GM19240 (cell line): ENCODE results near the gene ZFAND3.

ENCODE experiments used
- DNase-seq: peaks from one replicate; pipeline ENCODE4 v3.0.0; 2011; ENCODE audit warnings: low spot score; ENCODE audit not compliant: insufficient read length

ZFAND3 gene

DNA sequence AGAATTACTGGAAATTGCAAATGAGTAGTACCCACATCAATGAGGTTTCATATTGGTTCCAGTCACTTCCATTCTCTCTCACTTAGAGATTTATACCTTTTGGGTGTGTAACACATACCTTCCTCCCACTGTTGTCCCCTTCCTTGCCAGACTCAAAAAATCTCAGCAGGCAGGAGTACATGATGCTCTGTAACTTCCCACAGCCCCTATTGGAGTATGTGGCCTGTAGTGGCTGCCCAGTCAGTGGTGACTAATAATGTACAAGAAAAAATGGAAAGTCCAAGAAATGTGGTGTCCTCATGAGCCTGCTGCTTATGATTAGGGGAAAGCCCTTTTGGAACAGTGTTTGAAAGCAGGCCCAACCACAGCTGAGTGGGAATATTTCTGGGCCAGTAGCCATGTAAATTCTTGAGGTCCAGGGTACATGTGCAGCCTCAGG is 312.0 kb downstream of the ZFAND3 start:
- no peak for DNase-seq

DNA sequence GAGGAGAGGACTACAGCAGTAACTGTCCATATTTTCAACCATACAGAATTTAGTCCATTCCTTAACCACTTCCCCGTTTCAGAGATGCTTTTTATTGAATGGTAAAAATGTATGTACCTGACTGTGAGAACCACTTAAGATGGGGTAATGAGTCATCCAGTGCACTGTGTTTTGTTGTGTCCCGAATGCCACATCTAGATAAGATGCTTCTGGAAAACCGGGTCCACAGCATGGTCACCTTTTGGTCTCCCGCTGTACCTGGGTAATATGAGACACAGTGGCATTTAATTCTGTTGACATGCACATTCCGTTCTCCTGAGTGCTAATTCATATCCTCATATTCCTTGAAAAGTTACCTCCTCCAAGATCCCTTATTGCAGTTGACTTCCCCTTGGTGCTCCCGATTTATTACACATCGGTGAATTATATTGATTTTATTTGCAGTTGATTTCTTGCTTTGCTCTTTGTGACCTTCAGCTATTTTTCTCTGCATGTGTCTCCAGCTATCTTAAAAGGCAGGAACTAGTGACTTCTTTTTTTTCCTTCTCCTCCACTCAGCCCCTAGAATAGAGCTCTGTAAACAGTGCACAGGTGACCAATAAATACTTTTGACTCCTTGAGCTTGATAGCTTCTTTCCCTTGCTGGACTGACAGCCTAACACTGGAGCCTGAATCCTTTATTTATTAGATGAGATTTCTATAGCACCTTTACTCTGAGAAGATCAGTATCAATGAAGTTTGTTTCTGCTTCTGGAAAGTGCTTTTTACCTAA is 314.6 kb downstream of the ZFAND3 start:
- no peak for DNase-seq

DNA sequence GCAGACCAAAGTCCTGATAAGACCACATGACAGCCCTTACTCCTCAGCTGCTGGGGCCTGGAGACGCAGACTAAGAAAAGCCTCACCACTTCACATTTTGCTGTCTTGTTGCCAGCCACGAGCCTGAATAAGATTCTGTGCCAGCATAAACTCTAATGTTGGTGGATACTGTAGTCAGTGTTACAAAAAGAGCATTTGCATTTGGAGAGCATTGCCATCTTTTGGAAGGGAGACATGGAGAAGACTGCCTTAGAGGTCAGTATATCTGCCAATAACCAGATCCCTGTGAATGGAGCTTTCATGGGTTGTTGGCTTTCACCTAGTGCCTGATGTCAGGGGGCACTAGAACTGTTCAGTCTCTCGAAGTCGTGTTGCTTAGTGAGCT is 315.2 kb downstream of the ZFAND3 start:
- DNase-seq, result no peak

DNA sequence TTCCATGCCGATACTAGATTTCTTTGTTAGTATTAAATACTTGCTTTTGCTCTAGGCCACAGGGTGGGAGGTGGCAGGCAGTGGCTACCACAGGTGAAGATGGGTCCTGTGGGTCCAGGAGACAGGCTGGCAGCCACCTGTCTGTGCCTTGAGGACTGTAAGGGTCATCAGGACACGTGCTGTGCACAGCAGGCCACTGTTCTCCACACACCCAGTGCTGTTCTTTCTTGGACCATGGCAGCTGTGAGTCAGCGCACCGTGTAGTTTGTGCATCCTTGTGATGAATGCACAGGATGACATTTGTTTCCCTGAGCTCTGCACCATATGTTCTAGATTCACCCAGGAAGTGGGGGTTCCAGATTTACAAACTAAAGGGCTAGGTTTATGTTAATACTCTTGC is 317.0 kb downstream of the ZFAND3 start:
- no peak for DNase-seq

DNA sequence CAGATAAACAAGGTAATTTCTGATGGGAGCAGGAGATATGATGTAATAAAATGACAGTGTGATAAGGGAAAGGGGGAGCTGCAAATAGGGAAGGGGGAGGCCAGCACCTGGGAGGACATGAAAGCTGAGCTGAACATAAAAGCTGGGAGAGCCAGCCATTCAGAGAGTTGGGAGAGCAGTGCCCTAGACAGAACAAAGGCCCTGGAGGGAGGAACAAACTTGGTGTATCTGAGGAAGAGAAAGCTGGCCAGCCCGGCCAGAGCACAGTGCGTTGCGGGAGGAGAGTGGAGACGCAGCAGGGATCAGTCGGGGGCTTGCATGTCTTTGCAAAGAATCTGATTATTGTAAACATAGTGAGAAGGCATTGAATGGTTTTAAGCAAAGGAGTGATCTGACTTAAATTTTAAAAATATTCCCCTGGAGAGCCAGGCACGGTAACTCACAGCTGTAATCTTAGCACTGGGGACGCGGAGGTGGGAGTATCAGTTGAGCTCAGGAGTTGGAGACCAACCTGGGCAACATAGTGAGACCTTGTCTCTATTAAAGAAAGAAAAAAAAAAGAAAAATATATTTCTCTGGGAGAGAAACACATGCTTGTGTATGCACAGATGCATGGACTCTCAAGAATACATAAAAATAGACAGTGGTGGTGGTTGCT is 318.2 kb downstream of the ZFAND3 start:
- no peak for DNase-seq

DNA sequence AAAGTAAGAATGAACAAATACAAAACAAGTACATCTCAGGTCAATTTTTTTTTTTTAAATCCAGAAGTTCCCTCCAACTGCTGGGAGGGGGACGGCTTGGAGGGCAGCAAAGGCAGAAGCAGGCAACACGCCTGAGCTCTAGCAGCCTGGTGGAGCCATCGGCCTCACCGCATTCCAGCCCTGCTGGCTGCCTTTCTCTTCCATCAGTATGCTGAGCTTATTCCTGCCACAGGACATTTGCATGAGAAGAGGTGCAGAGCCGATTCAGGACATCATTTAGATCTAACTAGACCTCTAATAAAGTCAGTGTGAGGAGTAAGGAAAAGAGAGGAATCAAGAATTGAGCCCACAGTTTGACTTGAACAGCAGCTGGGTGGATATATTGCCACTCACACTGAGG is 318.8 kb downstream of the ZFAND3 start:
- DNase-seq, result no peak

DNA sequence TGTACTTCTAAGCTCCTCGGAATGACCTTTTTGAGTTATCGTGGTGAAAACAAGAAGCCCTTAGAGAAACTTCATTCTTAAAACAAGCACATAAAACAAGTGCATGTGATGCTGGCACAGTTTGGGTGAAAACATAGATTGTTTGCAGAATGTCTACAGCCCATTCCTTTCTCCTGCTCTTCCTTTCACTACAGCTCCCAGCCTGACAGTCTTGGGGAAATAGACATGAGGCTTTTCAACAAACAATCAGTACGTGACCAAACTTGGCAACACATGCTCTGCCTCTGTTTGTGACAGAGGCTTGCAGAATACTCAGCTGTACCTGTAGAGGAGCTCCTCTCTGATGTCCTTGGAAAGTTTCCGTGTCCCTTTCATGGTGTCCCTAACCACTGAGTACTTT is 321.6 kb downstream of the ZFAND3 start:
- DNase-seq, result no peak

DNA sequence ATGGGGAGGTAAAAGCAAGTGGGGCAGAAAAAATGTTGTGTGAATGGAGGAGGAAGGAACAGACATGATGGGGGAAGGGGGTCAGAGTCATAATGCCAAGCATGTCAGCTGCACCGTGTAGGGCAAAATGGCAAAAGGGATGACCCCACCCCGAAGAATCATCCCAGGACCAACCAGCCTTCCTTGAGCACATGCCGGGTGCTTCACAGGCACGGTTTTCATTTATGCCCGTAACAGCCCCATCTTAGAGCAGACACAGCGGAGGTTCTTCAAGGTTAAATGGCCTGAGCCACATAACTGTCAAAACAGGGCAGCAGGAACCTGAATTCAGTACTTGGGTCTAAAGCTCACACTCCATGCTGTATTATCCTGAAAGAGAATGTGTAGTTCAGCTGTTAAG is 322.2 kb downstream of the ZFAND3 start:
- no peak for DNase-seq

DNA sequence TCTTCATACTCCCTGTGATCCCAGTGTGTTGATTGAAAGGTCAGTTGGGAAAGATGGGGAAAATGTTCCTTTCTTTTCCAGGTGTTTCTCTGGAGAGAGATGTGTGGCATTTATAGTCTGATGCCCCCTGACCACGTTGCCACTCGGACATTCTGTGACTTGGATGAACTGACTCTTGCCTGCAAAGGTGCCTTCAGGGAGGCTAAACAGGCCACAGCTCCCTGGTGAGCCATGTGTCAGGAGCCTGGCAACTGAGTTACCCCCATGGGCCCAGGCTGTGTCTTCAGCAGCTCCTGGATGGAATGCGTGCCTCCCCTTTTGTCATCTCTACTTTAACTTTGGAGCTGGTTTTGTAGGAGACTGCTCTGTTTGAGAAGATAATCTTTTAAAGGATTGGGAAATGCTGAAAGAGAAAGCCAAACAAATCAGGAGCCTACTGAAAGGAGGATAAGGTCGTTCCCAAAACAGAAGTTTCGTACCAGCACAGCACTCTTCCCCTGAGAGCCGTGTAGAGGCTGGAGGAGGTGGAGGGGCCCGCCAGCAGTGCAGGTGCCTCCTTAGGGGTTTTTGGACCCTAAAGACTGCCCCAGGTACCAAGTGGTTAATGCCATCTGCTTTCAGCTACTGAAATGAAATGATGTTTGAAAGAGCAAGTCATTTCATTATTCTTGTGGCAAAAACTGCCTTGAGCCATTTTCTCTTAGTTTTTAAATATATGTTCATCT is 322.8 kb downstream of the ZFAND3 start:
- DNase-seq, result no peak

DNA sequence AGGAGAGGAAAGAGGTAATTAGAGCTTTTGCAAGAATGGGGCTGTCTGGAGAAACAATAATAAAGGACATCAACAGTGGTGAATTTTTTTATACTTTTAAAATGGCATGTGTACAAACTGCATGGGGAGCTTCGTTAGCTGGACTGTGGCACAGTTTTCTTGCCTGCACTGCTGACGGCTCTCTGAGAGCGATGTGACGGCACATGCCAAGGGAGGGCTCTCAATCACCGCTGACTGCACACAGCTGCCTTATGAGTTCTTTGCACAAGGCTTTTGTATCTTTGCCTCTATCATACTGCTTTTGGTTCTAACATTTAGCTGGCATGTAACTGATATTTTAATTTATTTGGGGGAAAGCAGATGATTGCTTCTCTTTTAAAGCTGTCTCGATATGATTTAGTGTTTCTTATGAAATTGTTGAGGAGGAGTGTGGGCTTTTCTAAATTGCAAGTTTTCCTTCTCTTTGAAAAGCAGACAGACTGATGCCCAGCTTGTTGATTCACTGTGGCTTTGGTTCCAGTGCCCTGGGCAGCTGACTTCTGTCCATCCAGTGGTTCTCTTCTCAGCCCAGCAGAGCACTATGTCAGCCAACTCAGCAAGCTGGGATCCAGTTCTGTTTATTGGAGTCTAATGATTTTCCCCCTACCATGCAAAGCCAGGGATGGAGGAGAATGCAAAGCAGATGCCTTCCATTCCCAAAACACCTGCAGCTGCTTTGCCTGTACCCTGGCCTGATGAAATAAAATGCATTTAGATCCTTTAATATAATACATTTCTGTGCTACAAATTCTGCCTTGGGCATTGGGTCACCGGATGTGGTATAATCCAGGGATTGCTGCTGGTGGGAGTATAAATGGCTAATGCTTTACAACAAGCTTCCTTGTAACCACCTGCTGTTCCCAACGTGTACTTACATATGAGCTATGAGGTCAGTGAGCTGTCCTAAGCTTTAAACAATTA is 323.9 kb downstream of the ZFAND3 start:
- no peak for DNase-seq

DNA sequence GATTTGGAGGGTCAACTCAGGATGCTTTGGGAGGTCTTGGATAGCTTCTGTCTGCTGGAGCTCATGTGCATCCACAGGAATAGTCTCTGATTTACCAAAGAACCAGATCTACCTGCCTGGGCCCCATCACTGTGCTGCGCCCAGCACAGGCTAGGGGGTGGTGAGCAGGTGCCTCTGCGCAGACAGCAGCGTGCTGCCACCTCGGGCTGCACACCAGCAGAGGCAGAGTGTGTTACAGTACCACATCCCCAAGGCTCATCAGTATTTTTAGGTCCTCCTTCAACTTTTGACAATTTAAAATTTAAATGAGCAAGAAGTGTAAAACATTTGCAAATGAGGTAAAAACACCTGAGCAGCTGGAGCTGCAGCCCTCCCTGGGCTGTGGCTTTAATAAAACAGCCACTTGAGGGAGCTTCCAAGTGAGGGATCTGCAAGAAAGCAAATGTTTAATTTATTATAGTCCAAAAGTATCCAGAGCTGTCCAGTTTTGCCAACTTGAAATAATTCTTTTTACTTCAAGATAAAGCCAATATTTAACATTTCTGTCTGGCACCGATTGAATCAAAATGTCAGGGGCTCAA is 324.9 kb downstream of the ZFAND3 start:
- DNase-seq, result no peak

DNA sequence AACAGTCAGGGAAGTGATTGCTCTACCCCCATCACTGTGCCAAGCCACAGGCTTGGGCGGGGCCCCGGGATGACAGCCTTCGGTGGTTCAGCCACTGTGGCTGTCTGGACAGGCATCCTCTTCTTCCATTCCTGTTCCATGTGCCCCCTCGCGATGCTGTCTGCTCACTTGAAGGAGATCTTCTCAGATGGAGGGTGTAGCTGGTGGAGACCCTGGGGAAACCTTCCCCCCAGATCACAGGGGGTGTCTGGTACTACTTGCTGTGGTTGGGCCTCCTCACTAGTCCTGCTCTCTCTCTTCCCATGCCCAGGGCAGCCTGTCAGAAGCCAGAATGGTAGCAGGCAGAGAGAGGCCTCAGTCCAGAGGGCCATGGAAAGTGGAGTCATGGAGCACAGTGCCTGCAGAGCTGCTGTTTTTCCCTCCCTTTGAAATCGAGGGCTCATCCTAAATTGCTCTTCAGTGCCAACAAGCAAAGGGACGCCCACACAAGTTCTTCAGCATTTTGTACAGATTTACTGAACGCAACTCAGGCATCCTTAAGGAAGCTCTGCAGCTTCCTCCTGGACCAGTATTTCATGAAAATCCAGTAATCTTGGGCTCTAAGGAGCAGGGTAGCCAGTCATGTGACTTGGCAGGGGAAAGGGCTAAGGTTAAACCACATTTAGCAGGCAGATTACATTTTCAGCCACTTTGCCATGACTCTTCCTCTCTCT is 326.6 kb downstream of the ZFAND3 start:
- no peak for DNase-seq

DNA sequence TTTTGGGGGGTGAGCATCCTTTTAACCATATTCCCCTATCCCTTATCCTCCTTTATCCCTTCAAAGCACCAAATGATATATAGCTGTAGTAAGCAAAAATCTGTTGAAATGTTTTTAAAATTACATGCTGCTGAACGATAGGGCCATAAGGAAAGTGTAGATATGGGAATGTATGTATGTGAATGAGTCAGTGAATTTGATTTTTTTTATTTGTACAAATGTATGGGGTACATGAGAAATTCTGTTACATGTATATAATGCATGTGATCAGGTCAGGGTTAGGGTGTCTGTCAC is 327.2 kb downstream of the ZFAND3 start:
- no peak for DNase-seq

DNA sequence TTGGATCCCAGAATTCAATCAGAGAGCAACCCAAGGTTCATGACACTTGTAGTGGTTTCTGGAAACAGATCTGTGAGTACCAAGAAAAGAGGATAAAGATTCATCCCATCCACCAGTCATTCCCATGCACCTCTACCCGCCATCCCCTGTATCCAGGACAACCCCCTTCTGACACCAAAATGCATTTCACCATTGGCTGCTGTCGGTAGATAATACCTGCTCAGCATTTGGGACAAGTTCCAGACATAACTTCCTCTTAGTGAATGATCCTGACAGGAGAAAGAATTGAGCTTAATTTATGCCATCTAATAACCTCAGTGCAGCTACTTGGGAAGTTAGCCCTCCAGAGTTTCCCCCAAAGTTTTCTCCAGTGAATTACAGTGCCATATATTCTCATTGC is 329.1 kb downstream of the ZFAND3 start:
- DNase-seq, result no peak

DNA sequence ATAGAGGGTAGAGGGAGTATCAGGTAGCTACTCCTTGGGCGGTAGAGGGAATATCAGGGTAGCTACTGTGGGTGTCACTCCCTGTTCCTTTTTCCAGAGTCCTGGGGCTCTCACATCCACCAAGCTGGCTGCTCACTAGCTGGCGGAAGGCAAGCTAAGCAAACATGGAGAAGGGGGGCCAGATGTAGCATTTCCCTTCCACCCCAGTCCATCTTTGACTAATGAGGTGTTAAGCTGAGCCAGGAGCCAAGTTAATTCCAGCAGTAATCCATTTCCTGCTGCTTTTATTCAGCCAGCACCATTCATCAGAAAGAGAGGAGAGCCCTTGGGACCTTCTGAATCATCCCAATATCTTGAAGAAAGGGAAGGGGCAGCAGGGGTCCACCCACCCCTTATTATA is 330.0 kb downstream of the ZFAND3 start:
- no peak for DNase-seq

DNA sequence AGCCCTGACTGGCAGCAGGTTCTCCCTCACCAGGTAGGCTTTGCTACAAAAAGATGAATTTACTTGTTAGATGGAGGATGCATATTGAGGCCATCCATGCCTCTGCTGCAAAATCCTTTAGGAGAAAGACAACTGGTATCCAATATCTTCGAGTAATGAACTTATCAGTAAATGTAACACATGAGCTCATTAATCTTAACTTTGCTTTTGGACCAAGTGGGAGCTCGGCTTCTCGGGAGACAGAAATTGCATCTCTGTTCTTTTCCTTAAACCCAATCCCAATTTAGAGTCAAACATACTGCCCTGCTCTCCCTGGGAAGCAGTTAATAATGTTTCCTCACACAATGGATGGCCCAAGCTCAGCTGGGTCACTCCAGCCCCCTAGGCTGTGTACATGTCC is 330.5 kb downstream of the ZFAND3 start:
- DNase-seq, result no peak

DNA sequence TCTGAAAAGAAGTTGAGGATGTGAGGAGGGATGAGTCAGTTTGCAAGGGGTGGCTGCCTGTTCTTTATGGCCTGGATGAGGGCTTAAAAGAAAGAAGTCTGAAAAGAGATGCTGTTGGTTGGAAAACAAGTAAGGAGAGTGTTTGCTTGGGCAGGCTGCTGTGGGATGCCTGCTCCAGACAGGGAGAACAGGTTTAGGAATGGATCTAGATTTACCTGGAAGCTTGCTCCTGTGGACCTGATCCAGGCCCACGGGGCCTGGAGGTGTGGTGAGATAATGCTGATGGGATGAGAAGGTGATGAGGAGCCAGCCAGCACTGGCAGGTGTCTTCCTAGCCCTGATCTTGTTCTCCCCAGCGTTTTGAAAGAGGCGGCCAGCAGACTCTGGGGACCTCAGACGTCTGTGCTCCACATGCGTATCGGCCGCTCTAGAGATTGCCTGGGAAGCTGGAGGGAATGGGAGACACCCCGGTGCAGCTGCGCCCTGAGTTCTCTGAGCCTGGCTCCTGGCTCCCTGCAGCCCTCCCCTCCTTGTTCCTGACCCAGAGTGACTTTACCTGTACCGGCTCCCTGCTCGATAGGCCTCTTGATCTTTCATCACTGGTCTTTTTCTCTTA is 331.3 kb downstream of the ZFAND3 start:
- no peak for DNase-seq

DNA sequence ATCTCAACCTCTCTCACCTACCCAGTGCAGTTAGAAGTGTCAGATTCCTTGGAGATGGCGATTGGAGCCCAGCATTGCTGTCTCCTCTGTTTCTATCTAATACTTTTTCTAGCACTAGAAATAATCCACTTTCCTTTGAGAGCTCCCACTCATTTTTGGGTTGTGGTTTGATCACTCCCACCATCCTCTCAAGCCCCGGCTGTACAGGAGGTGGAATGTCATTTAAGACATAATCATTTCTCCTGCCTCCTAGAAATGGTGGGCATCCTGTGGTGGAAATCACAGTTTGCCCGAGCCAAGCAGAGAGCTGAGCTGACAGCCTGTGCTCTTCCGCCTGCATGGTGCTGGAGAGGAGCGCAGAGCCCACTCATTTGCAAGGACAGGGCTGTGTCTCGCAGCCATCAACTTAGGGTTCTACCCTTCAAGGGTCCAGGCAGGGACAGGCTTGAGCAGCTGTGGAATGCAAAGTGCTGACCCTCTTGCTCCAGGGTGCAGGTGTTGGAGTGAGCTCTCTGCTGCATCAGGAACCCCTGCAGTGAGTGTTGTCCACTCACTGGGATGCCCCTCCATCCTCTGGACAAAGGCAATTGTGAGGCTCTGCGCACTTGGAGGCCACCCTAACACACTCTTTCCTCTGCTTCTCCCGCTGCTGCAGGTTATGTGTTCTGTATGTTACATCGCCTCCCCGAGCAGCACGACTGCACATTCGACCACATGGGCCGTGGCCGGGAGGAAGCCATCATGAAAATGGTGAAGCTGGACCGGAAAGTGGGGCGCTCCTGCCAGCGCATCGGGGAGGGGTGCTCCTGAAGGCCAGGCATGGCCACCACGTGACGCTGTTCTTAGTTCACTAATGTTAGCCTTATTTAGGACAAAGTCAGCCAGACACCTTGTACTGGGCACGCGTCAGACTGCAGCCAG is 332.3 kb downstream of the ZFAND3 start:
- no peak for DNase-seq

DNA sequence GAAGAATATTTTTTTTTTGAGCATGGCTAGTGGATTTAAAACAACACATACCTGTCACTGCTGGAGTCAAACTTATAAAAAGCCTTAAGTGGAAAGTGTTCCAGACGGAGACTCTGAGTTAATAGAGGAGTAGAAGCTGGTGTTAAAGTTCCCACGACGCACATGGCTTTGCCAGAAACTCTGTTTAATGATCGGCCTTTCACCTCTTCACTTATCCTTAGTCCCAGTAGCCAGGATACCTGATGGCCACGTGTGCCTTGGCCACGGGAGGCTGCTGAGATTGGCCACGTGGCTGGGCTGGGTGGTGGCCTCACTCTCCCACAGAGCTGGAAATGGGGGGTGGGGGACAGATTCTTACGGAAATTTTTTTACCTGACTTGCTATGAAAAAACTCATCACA is 333.1 kb downstream of the ZFAND3 start:
- DNase-seq, result no peak
